A549 treated with RU486 at 1 μM for 4 hours (cell line): ENCODE measurements around the gene COMMD1. TPM values are rescaled to one million over a fixed set of nuclear protein-coding genes. Genes with fewer than 3 reads are reported as not detected.

Experiments used
- total RNA-seq: library from RNA; stranded (reverse); fragments of 200-300 nt; extraction: Qiagen RNA extraction; gene quantifications from 5 replicates; pipeline ENCODE4 v1.2.3, GENCODE V29; 2022; ENCODE audit warnings: low read depth

The COMMD1 gene
- 38.7 to 58.8 TPM (median 42.8 TPM) in 5 replicates for total RNA-seq

GRCh38 chr2:61905372-61906185 is at the start of gene COMMD1:
COMMD1 (plus strand) TSS chr2:61905674; CDS start chr2:61905679, 5 bp downstream.

GRCh38 chr2:61888267-61889055 is 17.0 kb upstream of the COMMD1 start, which contains the start of gene CCT4:
CCT4 (minus strand) TSS chr2:61888656; CDS start chr2:61888507, 149 bp downstream.

Other genes starting within 250 kb of the COMMD1 start
- gene FAM161A, start 51.6 kb upstream of the COMMD1 start, total RNA-seq = 4.2 to 7.6 TPM (median 7.2 TPM) in 5 replicates
- gene CCT4, start 17.0 kb upstream of the COMMD1 start, total RNA-seq = 302 to 322 TPM (median 316 TPM) in 5 replicates